ENCODE results near the gene OFD1. TPM values are rescaled to one million over a fixed set of nuclear protein-coding genes. Genes with fewer than 3 reads are reported as not detected.

Gene OFD1
- total RNA-seq, 2 donors from 2014 or later, result 15.3 to 19.0 TPM

GRCh38 chrX:13768939-13769338, 34.4 kb downstream of the OFD1 start:
- no peak for ATAC-seq (ENCODE audit: insufficient number of reproducible peaks, low FRiP score, low read depth)
- TF ChIP-seq, protein P1, sequence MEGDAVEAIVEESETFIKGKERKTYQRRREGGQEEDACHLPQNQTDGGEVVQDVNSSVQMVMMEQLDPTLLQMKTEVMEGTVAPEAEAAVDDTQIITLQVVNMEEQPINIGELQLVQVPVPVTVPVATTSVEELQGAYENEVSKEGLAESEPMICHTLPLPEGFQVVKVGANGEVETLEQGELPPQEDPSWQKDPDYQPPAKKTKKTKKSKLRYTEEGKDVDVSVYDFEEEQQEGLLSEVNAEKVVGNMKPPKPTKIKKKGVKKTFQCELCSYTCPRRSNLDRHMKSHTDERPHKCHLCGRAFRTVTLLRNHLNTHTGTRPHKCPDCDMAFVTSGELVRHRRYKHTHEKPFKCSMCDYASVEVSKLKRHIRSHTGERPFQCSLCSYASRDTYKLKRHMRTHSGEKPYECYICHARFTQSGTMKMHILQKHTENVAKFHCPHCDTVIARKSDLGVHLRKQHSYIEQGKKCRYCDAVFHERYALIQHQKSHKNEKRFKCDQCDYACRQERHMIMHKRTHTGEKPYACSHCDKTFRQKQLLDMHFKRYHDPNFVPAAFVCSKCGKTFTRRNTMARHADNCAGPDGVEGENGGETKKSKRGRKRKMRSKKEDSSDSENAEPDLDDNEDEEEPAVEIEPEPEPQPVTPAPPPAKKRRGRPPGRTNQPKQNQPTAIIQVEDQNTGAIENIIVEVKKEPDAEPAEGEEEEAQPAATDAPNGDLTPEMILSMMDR (IDR thresholded peaks at IDR 0.05), result no peak
- peaks cover 2% of the 10 kb centered on the region for H3K36me3 ChIP-seq
- H3K4me1 ChIP-seq (ENCODE audit: control insufficient read depth in 1 of 2, low read depth in 2 of 2), result peaks cover 4 to 12% of the 10 kb centered on the region in 2 donors
- no peak for DNase-seq (ENCODE audit: low spot score)
- H3K9me3 ChIP-seq, result no peaks in the 10 kb centered on the region
- H3K27ac ChIP-seq, result no peak overlapping the region
- no peaks in the 10 kb centered on the region for H3K27me3 ChIP-seq (replicated peaks; ENCODE audit: insufficient read depth)
- H3K4me3 ChIP-seq, result no peak overlapping the region

- Histone ChIP-seq H3K4me3 (no peak overlapping the region), H3K4me1 (ENCODE audit: control insufficient read depth in 1 of 2, low read depth in 2 of 2) (peaks cover 0 to 2% of the 10 kb centered on the region in 2 donors), H3K9me3 (no peaks in the 10 kb centered on the region), H3K27ac (no peak overlapping the region), H3K27me3 (replicated peaks; ENCODE audit: insufficient read depth) (no peaks in the 10 kb centered on the region), H3K36me3 (peaks cover 2% of the 10 kb centered on the region)
- TF ChIP-seq, protein P1 (IDR thresholded peaks at IDR 0.05), result no peak
- DNase-seq (ENCODE audit: low spot score), result no peak
- no peak for ATAC-seq (ENCODE audit: insufficient number of reproducible peaks, low FRiP score, low read depth)
Observed at GRCh38 chrX:13770013-13770535, 35.5 kb downstream of the OFD1 start.

DNA sequence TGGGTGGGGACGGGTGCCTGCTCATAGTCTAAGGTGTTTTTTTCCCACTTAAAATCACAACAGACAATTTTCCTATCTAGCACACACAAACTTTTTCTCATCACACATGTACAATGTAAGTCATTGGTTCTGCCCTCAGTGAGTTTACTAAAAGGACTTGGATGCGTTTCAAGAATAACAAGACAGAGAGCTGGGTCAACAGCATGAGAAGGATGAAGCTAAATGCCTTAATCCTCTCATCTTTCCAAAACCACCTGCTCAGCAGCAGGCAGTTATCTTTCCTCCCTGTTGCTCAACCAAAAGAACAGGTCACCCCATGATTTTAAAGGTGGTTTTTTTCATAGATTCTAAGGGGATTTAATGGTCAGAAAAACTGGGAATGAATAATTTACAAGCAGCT, 40.1 kb downstream of the OFD1 start:
- Histone ChIP-seq H3K27me3 (replicated peaks; ENCODE audit: insufficient read depth) (no peaks in the 10 kb centered on the region), H3K4me3 (no peak overlapping the region), H3K27ac (no peak overlapping the region), H3K36me3 (no peaks in the 10 kb centered on the region), H3K4me1 (ENCODE audit: control insufficient read depth in 1 of 2, low read depth in 2 of 2) (no peaks in the 10 kb centered on the region), H3K9me3 (no peaks in the 10 kb centered on the region)
- TF ChIP-seq, protein P1 (IDR thresholded peaks at IDR 0.05), result no peak
- DNase-seq (ENCODE audit: low spot score) (no peak), ATAC-seq (ENCODE audit: insufficient number of reproducible peaks, low FRiP score, low read depth) (no peak)

- ATAC-seq (ENCODE audit: insufficient number of reproducible peaks, low FRiP score, low read depth) (no peak), DNase-seq (ENCODE audit: low spot score) (no peak)
- no peak overlapping the region for H3K4me3 ChIP-seq
- H3K27ac ChIP-seq, result no peak overlapping the region
- H3K9me3 ChIP-seq, result no peaks in the 10 kb centered on the region
- H3K36me3 ChIP-seq, result no peaks in the 10 kb centered on the region
- H3K27me3 ChIP-seq (replicated peaks; ENCODE audit: insufficient read depth), result no peaks in the 10 kb centered on the region
- H3K4me1 ChIP-seq (ENCODE audit: control insufficient read depth in 1 of 2, low read depth in 2 of 2), result no peaks in the 10 kb centered on the region
- TF ChIP-seq, protein P1 (IDR thresholded peaks at IDR 0.05), result no peak
Observed at GRCh38 chrX:13775837-13776236, 41.3 kb downstream of the OFD1 start.

- ATAC-seq (ENCODE audit: insufficient number of reproducible peaks, low FRiP score, low read depth), result no peak
- Histone ChIP-seq H3K9me3 (no peaks in the 10 kb centered on the region), H3K36me3 (no peaks in the 10 kb centered on the region), H3K4me3 (no peak overlapping the region), H3K27ac (no peak overlapping the region), H3K27me3 (replicated peaks; ENCODE audit: insufficient read depth) (no peaks in the 10 kb centered on the region), H3K4me1 (ENCODE audit: control insufficient read depth in 1 of 2, low read depth in 2 of 2) (no peaks in the 10 kb centered on the region)
- TF ChIP-seq, protein P1 (IDR thresholded peaks at IDR 0.05), result no peak
- DNase-seq (ENCODE audit: low spot score), result no peak
Observed at GRCh38 chrX:13776387-13776786, 41.8 kb downstream of the OFD1 start.
